K562 (cell line): ENCODE results near the gene TBX19. TPM values are rescaled to one million over a fixed set of nuclear protein-coding genes. Genes with fewer than 3 reads are reported as not detected.

Source experiments
- ATF7 ChIP-seq: fragments of 450-650 bp; IDR thresholded peaks from 2 replicates; pipeline ENCODE4 v1.7.1; 2014; ENCODE audit warnings: mild to moderate bottlenecking, moderate library complexity
- BRCA1 ChIP-seq, 2 experiments: fragments of 450-650 bp in 1 of 2; sonication (generic) in 1 of 2; formaldehyde crosslinking in 1 of 2; IDR thresholded peaks; 2 replicates each; pipeline versions ENCODE4 v1.5.0 to v1.6.1; 2017 to 2020; ENCODE audit warnings: mild to moderate bottlenecking in 1 of 2, missing genetic modification reagents in 1 of 2
- CXXC5 ChIP-seq: fragments of 250-450 bp; sonication (Bioruptor Pico); IDR thresholded peaks from 2 replicates; pipeline ENCODE4 v1.8.0; 2022; ENCODE audit warnings: inconsistent platforms, mild to moderate bottlenecking, moderate library complexity
- EZH2 ChIP-seq: IDR thresholded peaks from 2 replicates; pipeline ENCODE4 v1.6.1; 2012; ENCODE audit warnings: low read depth, mild to moderate bottlenecking, inconsistent platforms, low read length, borderline replicate concordance
- KDM1A ChIP-seq, 2 experiments: fragments of 450-650 bp; IDR thresholded peaks; 2 replicates each; pipeline ENCODE4 v1.6.1; 2016; ENCODE audit warnings: mild to moderate bottlenecking in 2 of 2
- MYC ChIP-seq, 2 experiments: fragments of 250-450 bp in 1 of 2; sonication (Bioruptor Pico) in 1 of 2; IDR thresholded peaks; 2 replicates each; pipeline versions ENCODE4 v1.5.1 to v1.6.1; 2012 to 2021; ENCODE audit warnings: low read depth in 2 of 2, borderline replicate concordance in 1 of 2, improper control_type of control experiment in 1 of 2, low read length in 1 of 2, mild to moderate bottlenecking in 1 of 2, moderate library complexity in 1 of 2
- NFE2 ChIP-seq: IDR thresholded peaks from 2 replicates; pipeline ENCODE4 v1.6.1; 2014; ENCODE audit warnings: antibody characterized with exemption, low read depth
- NONO ChIP-seq, 2 experiments: fragments of 200-400 bp in 1 of 2; fragments of 450-650 bp in 1 of 2; formaldehyde crosslinking in 1 of 2; IDR thresholded peaks; 2 replicates each; pipeline ENCODE4 v1.6.1; 2017; ENCODE audit warnings: low read depth in 2 of 2, mild to moderate bottlenecking in 2 of 2, moderate library complexity in 2 of 2, low read length in 1 of 2
- SMARCA4 ChIP-seq: fragments of 450-650 bp; IDR thresholded peaks from 2 replicates; pipeline ENCODE4 v1.6.1; 2016
- SMARCB1 ChIP-seq: IDR thresholded peaks from 2 replicates; pipeline ENCODE4 v1.6.1; 2011; ENCODE audit warnings: improper control_type of control experiment, low read depth; ENCODE audit not compliant: insufficient read length
- SRF ChIP-seq, 2 experiments: fragments of 250-450, 450-650 bp in 1 of 2; sonication (Bioruptor Pico) in 1 of 2; sonication (generic) in 1 of 2; formaldehyde crosslinking; IDR thresholded peaks; 2 replicates each; pipeline versions ENCODE4 v1.5.0 to v1.5.1; 2020 to 2022; ENCODE audit warnings: mild to moderate bottlenecking in 1 of 2, missing genetic modification reagents in 1 of 2
- TEAD1 ChIP-seq, 2 experiments: fragments of 450-650 bp in 1 of 2; sonication (generic) in 1 of 2; formaldehyde crosslinking; IDR thresholded peaks; 2 replicates each; pipeline versions ENCODE4 v1.4.0 to v1.8.0; 2020 to 2022; ENCODE audit warnings: mild to moderate bottlenecking in 2 of 2, missing genetic modification reagents in 1 of 2
- TRIM24 ChIP-seq, 2 experiments: fragments of 450-650 bp; IDR thresholded peaks; 2 replicates each; pipeline ENCODE4 v1.6.1; 2016
- ZNF263 ChIP-seq: sonication (generic); formaldehyde crosslinking; IDR thresholded peaks from 2 replicates; pipeline ENCODE4 v1.8.0; 2022; ENCODE audit warnings: mild to moderate bottlenecking, missing genetic modification reagents, borderline replicate concordance
- ZNF589 ChIP-seq: fragments of 200-800 bp; sonication (Bioruptor generic); IDR thresholded peaks from 2 replicates; pipeline ENCODE4 v1.6.1; 2016; ENCODE audit warnings: low read depth, missing genetic modification characterization, missing compliant biosample characterization
- polyA plus RNA-seq, 8 experiments: library from polyadenylated mRNA; depleted of rRNA in 4 of 8; stranded (reverse) in 5 of 8; unstranded in 3 of 8; fragments of >200 nt; fragmentation: Nextera tagmentation in 2 of 8; fragmentation: Illumina TruSeq in 1 of 8; extraction: Ambion mirVana in 2 of 8; extraction: Trizol in 1 of 8; gene quantifications; 2 replicates each; pipeline versions ENCODE4 v1.2.1 to v1.2.3, GENCODE V29; 2011 to 2014; ENCODE audit warnings: inconsistent platforms in 1 of 8, missing spikeins in 1 of 8
- total RNA-seq, 7 experiments: library from RNA; depleted of rRNA in 6 of 7; stranded (reverse); fragments of >200 nt in 6 of 7; fragmentation: Illumina TruSeq in 2 of 7; extraction: Trizol in 2 of 7; gene quantifications; 2 replicates each; pipeline versions ENCODE4 v1.2.1 to v1.2.3, GENCODE V29; 2011 to 2021; ENCODE audit warnings: low replicate concordance in 1 of 7
- TF ChIP-seq, protein P1 (sequence below): sonication (generic); formaldehyde crosslinking; IDR thresholded peaks from 2 replicates; pipeline ENCODE4 v1.4.0; 2020; ENCODE audit warnings: mild to moderate bottlenecking, missing genetic modification reagents
- TF ChIP-seq, protein P2 (sequence below): IDR thresholded peaks from 2 replicates; pipeline ENCODE4 v1.6.1; 2014; ENCODE audit warnings: antibody characterized with exemption
- TF ChIP-seq, protein P3 (sequence below): fragments of 450-650 bp; IDR thresholded peaks from 2 replicates; pipeline ENCODE4 v1.6.1; 2018; ENCODE audit warnings: mild to moderate bottlenecking, low read depth; ENCODE audit not compliant: partially characterized antibody
- TF ChIP-seq, protein P4 (sequence below): fragments of 250-450 bp; sonication (Bioruptor Pico); IDR thresholded peaks from 2 replicates; pipeline ENCODE4 v1.8.0; 2022; ENCODE audit warnings: moderate library complexity, mild to moderate bottlenecking, inconsistent platforms

Gene TBX19
- total and polyA plus RNA-seq, 9 of the 15 experiments (the other 6 are each of a cell fraction or from before 2014, with no cell fraction given), result 0.32 to 3.1 (median 0.95) TPM

DNA sequence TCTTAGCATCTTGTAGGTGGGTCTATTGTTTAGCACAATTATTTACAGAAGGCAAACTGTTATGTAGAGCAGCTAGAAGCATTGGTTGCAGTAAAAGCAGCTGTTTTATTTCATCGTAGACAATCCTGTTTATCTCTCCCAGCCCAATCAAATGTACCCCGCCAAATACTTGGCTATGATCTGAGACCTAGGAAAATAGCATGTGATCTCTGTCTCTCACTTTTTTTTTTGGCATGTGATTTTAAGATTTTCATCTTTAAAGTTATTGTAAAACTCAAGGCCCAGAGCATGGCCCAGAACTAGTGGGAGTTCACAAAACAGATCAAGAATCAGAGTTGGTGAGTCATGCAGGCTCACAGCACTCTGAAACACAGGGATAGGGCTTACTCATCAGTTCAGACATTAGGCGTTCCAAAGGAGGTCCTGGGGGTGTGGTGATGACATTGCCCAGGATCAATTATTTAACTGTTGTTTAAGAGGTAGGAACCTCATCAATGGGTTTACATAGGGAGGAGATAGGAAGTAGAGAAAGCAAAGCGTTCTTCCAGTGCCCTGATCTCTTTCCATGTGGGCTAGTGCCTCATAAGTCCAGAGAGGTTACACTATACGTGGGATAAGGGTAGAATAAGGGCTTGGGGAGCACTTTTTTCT, 40.2 kb downstream of the TBX19 start (continued):
- TF ChIP-seq BRCA1 (IDR thresholded peaks at IDR 0.05) (no peak), BRCA1 (CRISPR knock-in tag; IDR thresholded peaks at IDR 0.05) (no peak), TRIM24 (IDR thresholded peaks at IDR 0.05) (0 out of 4 replicates have a peak, but pooled peaks of 1 of the 2 experiments have one; percentile 24), CXXC5 (CRISPR knock-in tag) (peak; percentile 17; the same call in 1 of the 2 replicates), TEAD1 (CRISPR knock-in tag; IDR thresholded peaks at IDR 0.05) (0 out of 4 replicates have a peak, but pooled peaks of 1 of the 2 experiments have one; percentile 26), MYC (IDR thresholded peaks at IDR 0.05; ENCODE audit: low read depth, low read length) (0 out of 2 replicates have a peak, but pooled peaks have one; percentile 35), MYC (CRISPR knock-in tag; IDR thresholded peaks at IDR 0.05; ENCODE audit: borderline replicate concordance, low read depth) (no peak), SMARCB1 (no peak), ZNF589 (CRISPR knock-in tag) (0 out of 2 replicates have a peak, but pooled peaks have one; percentile 25), ZNF263 (CRISPR knock-in tag) (no peak), SMARCA4 (peak; percentile 89), NONO (IDR thresholded peaks at IDR 0.05; ENCODE audit: low read depth in 2 of 2, low read length in 1 of 2) (no peak), EZH2 (no peak), KDM1A (IDR thresholded peaks at IDR 0.05) (peak; percentile 55 to 63; a peak in 3 of 4 replicates), NFE2 (peak; percentile 82), SRF (CRISPR knock-in tag; IDR thresholded peaks at IDR 0.05) (no peak), ATF7 (peak; percentile 43; the same call in 1 of the 2 replicates)
- TF ChIP-seq, protein P1, sequence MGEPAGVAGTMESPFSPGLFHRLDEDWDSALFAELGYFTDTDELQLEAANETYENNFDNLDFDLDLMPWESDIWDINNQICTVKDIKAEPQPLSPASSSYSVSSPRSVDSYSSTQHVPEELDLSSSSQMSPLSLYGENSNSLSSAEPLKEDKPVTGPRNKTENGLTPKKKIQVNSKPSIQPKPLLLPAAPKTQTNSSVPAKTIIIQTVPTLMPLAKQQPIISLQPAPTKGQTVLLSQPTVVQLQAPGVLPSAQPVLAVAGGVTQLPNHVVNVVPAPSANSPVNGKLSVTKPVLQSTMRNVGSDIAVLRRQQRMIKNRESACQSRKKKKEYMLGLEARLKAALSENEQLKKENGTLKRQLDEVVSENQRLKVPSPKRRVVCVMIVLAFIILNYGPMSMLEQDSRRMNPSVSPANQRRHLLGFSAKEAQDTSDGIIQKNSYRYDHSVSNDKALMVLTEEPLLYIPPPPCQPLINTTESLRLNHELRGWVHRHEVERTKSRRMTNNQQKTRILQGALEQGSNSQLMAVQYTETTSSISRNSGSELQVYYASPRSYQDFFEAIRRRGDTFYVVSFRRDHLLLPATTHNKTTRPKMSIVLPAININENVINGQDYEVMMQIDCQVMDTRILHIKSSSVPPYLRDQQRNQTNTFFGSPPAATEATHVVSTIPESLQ (CRISPR knock-in tag), result no peak
- TF ChIP-seq, protein P2, sequence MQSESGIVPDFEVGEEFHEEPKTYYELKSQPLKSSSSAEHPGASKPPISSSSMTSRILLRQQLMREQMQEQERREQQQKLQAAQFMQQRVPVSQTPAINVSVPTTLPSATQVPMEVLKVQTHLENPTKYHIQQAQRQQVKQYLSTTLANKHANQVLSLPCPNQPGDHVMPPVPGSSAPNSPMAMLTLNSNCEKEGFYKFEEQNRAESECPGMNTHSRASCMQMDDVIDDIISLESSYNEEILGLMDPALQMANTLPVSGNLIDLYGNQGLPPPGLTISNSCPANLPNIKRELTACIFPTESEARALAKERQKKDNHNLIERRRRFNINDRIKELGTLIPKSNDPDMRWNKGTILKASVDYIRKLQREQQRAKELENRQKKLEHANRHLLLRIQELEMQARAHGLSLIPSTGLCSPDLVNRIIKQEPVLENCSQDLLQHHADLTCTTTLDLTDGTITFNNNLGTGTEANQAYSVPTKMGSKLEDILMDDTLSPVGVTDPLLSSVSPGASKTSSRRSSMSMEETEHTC, result 0 out of 2 replicates have a peak, but pooled peaks have one; percentile 11
- TF ChIP-seq, protein P3, sequence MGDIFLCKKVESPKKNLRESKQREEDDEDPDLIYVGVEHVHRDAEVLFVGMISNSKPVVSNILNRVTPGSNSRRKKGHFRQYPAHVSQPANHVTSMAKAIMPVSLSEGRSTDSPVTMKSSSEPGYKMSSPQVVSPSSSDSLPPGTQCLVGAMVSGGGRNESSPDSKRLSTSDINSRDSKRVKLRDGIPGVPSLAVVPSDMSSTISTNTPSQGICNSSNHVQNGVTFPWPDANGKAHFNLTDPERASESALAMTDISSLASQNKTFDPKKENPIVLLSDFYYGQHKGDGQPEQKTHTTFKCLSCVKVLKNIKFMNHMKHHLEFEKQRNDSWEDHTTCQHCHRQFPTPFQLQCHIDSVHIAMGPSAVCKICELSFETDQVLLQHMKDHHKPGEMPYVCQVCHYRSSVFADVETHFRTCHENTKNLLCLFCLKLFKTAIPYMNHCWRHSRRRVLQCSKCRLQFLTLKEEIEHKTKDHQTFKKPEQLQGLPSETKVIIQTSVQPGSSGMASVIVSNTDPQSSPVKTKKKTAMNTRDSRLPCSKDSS, result no peak
- TF ChIP-seq, protein P4, sequence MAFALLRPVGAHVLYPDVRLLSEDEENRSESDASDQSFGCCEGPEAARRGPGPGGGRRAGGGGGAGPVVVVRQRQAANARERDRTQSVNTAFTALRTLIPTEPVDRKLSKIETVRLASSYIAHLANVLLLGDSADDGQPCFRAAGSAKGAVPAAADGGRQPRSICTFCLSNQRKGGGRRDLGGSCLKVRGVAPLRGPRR (CRISPR knock-in tag), result no peak
